ENCODE results near the gene CYSTM1. TPM values are rescaled to one million over a fixed set of nuclear protein-coding genes. Genes with fewer than 3 reads are reported as not detected.

The CYSTM1 gene
- total and polyA plus RNA-seq, 2 of the 8 experiments (the other 6 are each of a cell fraction or from before 2014, with no cell fraction given): 25.0 to 47.8 TPM

DNA sequence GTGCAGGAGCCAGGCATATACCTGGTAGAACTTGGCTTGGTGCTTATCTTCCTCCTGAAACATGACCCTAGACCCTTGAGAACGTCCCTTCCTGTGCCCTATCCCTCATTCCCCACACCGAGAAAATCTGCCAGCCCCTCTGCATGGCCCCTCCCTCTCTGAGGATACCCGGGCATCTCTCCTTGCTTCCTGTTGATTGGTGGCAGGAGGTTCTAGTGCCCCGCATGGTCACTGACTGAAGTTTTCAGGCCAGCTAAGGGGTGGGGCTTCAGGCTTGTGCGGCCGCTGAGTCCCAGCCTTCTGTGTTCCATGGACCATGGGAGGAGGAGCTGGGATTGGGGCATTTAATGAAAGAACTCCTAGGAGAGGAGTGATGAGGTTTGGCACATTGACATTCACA, 26.5 kb upstream of the CYSTM1 start:
- H3K56ac ChIP-seq (replicated peaks; ENCODE audit: insufficient read length, low read depth, low read length): no peak overlapping the region
- 10% methylated on average over 6 of the region's 6 CpGs; no CpG with 5 or more reads in 1 of the 2 experiments for WGBS, 2 experiments (ENCODE audit: extremely low coverage in 1 of 2, insufficient coverage in 1 of 2, insufficient read length in 1 of 2, insufficient replicate concordance in 2 of 2, low coverage in 1 of 2, low lambda C conversion rate in 2 of 2, missing lambda C conversion rate in 1 of 2)
- H4K91ac ChIP-seq (replicated peaks; ENCODE audit: insufficient read length, low read length): no peak overlapping the region
- no peak overlapping the region for H2AK5ac ChIP-seq (ENCODE audit: low read depth, low read length)
- no peaks in the 10 kb centered on the region for H3K79me1 ChIP-seq (ENCODE audit: low read depth, low read length)
- H2BK12ac ChIP-seq (ENCODE audit: low read depth, low read length): no peak overlapping the region
- H3K4me1 ChIP-seq (replicated peaks in 1 of 4; ENCODE audit: control insufficient read depth in 3 of 4, insufficient read depth in 4 of 4, low read length in 3 of 4): peaks cover 5 to 22% (median 12%) of the 10 kb centered on the region in 4 experiments
- H3K36me3 ChIP-seq (ENCODE audit: control insufficient read depth in 2 of 4, insufficient read depth in 4 of 4, low read length in 3 of 4): no peaks in the 10 kb centered on the region
- H3K23ac ChIP-seq (ENCODE audit: insufficient read length): no peak overlapping the region
- no peak overlapping the region for H3K9ac ChIP-seq (replicated peaks in 1 of 4; ENCODE audit: extremely low read depth in 1 of 4, low read depth in 3 of 4, low read length in 3 of 4)
- no peak overlapping the region for H3K27ac ChIP-seq (ENCODE audit: low read depth, low read length)
- H3K4ac ChIP-seq (replicated peaks; ENCODE audit: insufficient read length, low read depth, low read length): no peak overlapping the region
- H3K23me2 ChIP-seq (ENCODE audit: low read depth, low read length): peaks cover 5% of the 10 kb centered on the region; the same call in 1 of the 2 replicates
- no peak overlapping the region for H2BK120ac ChIP-seq (replicated peaks; ENCODE audit: low read depth, low read length)
- H2BK20ac ChIP-seq (ENCODE audit: low read length): no peak overlapping the region
- no peak overlapping the region for H4K8ac ChIP-seq (ENCODE audit: extremely low read depth, insufficient read depth, low read length)
- H3K4me3 ChIP-seq (ENCODE audit: extremely low read depth in 1 of 4, insufficient read depth in 2 of 4, low read depth in 3 of 4, low read length in 4 of 4): no peak overlapping the region
- ChIA-PET CTCF (ENCODE audit: partially characterized antibody) (interaction anchor here (1.0 to 9.9 kb wide), 9 partner anchors 7 to 180 kb away, joined by 3 to 118 read pairs (median 5); no protein-coding TSS in a partner anchor), POLR2A (ENCODE audit: partially characterized antibody) (interaction anchor here (0.9 to 1.4 kb wide), 2 partner anchors 9 to 198 kb away, joined by 3 to 4 read pairs; partner anchors contain the start of gene HBEGF)
- no peaks in the 10 kb centered on the region for H3K9me3 ChIP-seq (ENCODE audit: insufficient read depth in 2 of 2, low read depth in 1 of 2, low read length in 1 of 2)
- no peaks in the 10 kb centered on the region for H3K79me2 ChIP-seq (ENCODE audit: control insufficient read depth in 1 of 2, insufficient read depth in 2 of 2, low read length in 2 of 2)
- H3K14ac ChIP-seq (ENCODE audit: insufficient read length): no peak overlapping the region
- no peak overlapping the region for H2BK5ac ChIP-seq (ENCODE audit: low read depth, low read length)
- H3K18ac ChIP-seq (ENCODE audit: extremely low read depth, low read length): no peak overlapping the region
- DNase-seq (ENCODE audit: low read depth in 1 of 2, low spot score in 2 of 2) (peak in 1 of 2 experiments; percentile 68), FAIRE-seq (peak; percentile 73)
- no peak overlapping the region for H2AFZ ChIP-seq (ENCODE audit: low read length)
- peaks cover 25 to 55% (median 44%) of the 10 kb centered on the region in 4 experiments for H3K27me3 ChIP-seq (replicated peaks in 1 of 4; ENCODE audit: control insufficient read depth in 3 of 4, extremely low read depth in 1 of 4, insufficient read depth in 3 of 4, low read length in 3 of 4)
- no peak overlapping the region for H4K5ac ChIP-seq (ENCODE audit: insufficient read length, low read depth, low read length)
- H4K20me1 ChIP-seq (replicated peaks in 1 of 2; ENCODE audit: control insufficient read depth in 1 of 2, insufficient read depth in 2 of 2, low read length in 2 of 2): peaks cover 0 to 4% of the 10 kb centered on the region in 2 experiments
- peak overlapping the region; percentile 23 to 24; a peak in 2 of 4 replicates for H3K4me2 ChIP-seq (ENCODE audit: insufficient read depth in 1 of 2, low read depth in 2 of 2, low read length in 2 of 2)
- TF ChIP-seq RBBP5 (IDR thresholded peaks at IDR 0.05; ENCODE audit: borderline replicate concordance, low read depth, low read length) (no peak), RAD21 (IDR thresholded peaks at IDR 0.05 in 1 of 2, conservative IDR thresholded peaks at IDR 0.05 in 1 of 2; ENCODE audit: low read depth in 2 of 2, low read length in 2 of 2) (0 out of 4 replicates have a peak, but pooled peaks of 1 of the 2 experiments have one; percentile 17)
- TF ChIP-seq, protein P1, sequence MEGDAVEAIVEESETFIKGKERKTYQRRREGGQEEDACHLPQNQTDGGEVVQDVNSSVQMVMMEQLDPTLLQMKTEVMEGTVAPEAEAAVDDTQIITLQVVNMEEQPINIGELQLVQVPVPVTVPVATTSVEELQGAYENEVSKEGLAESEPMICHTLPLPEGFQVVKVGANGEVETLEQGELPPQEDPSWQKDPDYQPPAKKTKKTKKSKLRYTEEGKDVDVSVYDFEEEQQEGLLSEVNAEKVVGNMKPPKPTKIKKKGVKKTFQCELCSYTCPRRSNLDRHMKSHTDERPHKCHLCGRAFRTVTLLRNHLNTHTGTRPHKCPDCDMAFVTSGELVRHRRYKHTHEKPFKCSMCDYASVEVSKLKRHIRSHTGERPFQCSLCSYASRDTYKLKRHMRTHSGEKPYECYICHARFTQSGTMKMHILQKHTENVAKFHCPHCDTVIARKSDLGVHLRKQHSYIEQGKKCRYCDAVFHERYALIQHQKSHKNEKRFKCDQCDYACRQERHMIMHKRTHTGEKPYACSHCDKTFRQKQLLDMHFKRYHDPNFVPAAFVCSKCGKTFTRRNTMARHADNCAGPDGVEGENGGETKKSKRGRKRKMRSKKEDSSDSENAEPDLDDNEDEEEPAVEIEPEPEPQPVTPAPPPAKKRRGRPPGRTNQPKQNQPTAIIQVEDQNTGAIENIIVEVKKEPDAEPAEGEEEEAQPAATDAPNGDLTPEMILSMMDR (IDR thresholded peaks at IDR 0.05; ENCODE audit: control extremely low read depth in 1 of 3, insufficient read depth in 1 of 3, low read depth in 1 of 3, low read length in 3 of 3): peak in 2 of 3 experiments; percentile 32 to 50; a peak in 3 of 4 replicates
- no peak overlapping the region for H2BK15ac ChIP-seq (ENCODE audit: low read length)

Measured in H1 (cell line).